HL-60/S4 (cell line): ENCODE results near the gene WNK3.

Experiments used
- in situ Hi-C: fragments of 300-500 bp; cut with MboI; formaldehyde crosslinking; loops from 2 replicates; pipeline ENCODE4 v1.14.3; 2022; ENCODE audit warnings: low sequenced_read_pairs

Gene WNK3

GRCh38 chrX:54246866-54247265, 111.0 kb downstream of the WNK3 start:
- in situ Hi-C loops = no loop called here

- in situ Hi-C loops = no loop called here
Measured at GRCh38 chrX:54238588-54238987, 119.3 kb downstream of the WNK3 start.

- in situ Hi-C loops = no loop called here
Measured at GRCh38 chrX:54237014-54237413, 120.8 kb downstream of the WNK3 start.

GRCh38 chrX:54230435-54231148, 127.3 kb downstream of the WNK3 start:
- in situ Hi-C loops = no loop called here

GRCh38 chrX:54223581-54223980, 134.3 kb downstream of the WNK3 start:
- in situ Hi-C loops = no loop called here

- in situ Hi-C loops = no loop called here
Measured at GRCh38 chrX:54213603-54214002, 144.2 kb downstream of the WNK3 start.

- in situ Hi-C loops = no loop called here
Measured at GRCh38 chrX:54208531-54208930, 149.3 kb downstream of the WNK3 start.

GRCh38 chrX:54198262-54198661, 159.6 kb downstream of the WNK3 start:
- in situ Hi-C loops = no loop called here

GRCh38 chrX:54194982-54195588, 162.8 kb downstream of the WNK3 start:
- in situ Hi-C loops = no loop called here

GRCh38 chrX:54193085-54193821, 164.6 kb downstream of the WNK3 start:
- in situ Hi-C loops = no loop called here

- in situ Hi-C loops = no loop called here
Measured at GRCh38 chrX:54184474-54184873, 173.4 kb downstream of the WNK3 start.

- in situ Hi-C loops = no loop called here
Measured at GRCh38 chrX:54182864-54183613, 174.8 kb downstream of the WNK3 start, which contains the start of gene FAM120C. Gene FAM120C (minus strand): TSS chrX:54183254. CDS start chrX:54183198, 56 bp downstream.

GRCh38 chrX:54182194-54182863, 175.5 kb downstream of the WNK3 start:
- in situ Hi-C loops = no loop called here

- in situ Hi-C loops = no loop called here
Measured at GRCh38 chrX:54181202-54181953, 176.5 kb downstream of the WNK3 start.

- in situ Hi-C loops = no loop called here
Measured at GRCh38 chrX:54180403-54180802, 177.4 kb downstream of the WNK3 start.

GRCh38 chrX:54178100-54178940, 179.5 kb downstream of the WNK3 start:
- in situ Hi-C loops = no loop called here

- in situ Hi-C loops = no loop called here
Measured at GRCh38 chrX:54177306-54177705, 180.5 kb downstream of the WNK3 start.

GRCh38 chrX:54173791-54174190, 184.1 kb downstream of the WNK3 start:
- in situ Hi-C loops = no loop called here

GRCh38 chrX:54172455-54172854, 185.4 kb downstream of the WNK3 start:
- in situ Hi-C loops = no loop called here
